SKM-1 treated with dmso at 0.1 percent for 144 hours (cell line): ENCODE results near the gene TEX36.
"Not testable (repeated sequence)": the region's sequence is repeated elsewhere in the genome, so short reads cannot be mapped to it uniquely, and the experiment has no call there.

Source experiments
- DNase-seq: peaks from one replicate; lab custom pipeline; 2025; ENCODE audit not compliant: unreplicated experiment; lab: John Stamatoyannopoulos, UW

The TEX36 gene

GRCh38 chr10:125634606-125635005, 48.4 kb downstream of the TEX36 start:
- no peak for DNase-seq

- DNase-seq: no peak
Observed at GRCh38 chr10:125633517-125633999, 49.4 kb downstream of the TEX36 start.

- no peak for DNase-seq
Observed at GRCh38 chr10:125631806-125632205, 51.2 kb downstream of the TEX36 start.

- DNase-seq: no peak
Observed at GRCh38 chr10:125629758-125630376, 53.1 kb downstream of the TEX36 start.

DNA sequence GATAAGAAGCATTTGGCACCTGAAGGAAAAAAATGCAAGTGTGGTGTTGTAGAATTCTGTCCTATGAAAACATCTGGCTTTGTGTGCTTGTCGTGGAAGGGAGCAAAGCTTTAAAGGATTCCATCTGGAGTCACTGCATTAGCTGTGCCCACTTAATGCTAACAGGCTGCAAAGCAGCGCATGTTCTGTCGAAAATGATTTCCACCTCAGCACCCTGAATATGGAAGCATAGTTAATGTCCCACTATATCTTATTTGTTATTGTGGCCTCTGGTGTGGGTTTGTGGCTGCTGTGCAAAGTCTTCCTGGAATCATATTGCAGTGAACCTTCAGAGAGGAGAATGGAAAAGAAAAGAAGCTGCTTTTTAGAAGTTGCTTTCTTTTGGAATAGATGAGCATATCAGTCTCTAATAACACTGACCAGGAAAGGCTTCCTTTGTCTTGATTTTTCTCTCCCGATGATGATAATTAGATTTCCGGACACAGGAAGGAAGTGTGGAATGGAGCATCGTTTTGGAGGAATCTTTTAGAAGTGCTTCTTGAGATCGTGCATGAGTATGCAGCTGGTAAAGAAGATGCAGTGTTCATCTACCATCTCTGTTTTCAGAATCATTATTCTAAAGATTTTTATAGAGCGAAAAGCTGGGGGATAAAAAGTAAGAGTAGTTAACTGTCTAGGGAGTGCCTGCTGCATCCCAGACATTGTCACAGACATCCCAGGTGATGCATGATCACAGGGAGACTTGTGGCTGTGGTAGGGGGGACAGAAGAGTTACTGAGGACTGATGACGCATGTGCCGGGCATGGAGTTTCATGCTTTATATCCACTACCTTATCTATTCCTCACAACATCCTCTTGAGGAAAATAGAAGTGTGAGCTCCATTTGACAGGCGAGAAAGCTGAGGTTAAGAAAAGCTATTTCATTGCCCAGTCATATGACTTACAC, 54.6 kb downstream of the TEX36 start:
- DNase-seq: no peak

- no peak for DNase-seq
Observed at GRCh38 chr10:125627646-125628045, 55.3 kb downstream of the TEX36 start.

GRCh38 chr10:125626671-125627070, 56.3 kb downstream of the TEX36 start:
- DNase-seq: no peak

DNA sequence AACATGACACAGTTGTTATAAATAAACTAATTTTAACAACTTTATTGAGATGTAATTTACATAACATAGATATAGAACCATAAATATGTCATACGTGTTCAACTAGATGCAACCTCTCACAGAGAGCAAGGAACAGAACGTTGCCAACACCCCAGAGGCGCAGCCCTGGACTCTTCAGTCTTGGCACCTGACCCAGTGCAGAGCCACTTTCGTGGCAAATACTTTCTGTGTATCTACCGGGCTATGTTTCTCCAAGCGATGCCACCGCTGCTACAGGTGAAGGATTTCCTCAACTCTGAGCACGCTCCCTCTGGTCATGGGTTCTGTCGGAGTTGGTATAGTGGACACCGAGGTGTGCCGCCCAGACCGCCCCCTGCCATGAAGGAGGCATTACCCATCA, 57.4 kb downstream of the TEX36 start:
- DNase-seq: no peak

DNA sequence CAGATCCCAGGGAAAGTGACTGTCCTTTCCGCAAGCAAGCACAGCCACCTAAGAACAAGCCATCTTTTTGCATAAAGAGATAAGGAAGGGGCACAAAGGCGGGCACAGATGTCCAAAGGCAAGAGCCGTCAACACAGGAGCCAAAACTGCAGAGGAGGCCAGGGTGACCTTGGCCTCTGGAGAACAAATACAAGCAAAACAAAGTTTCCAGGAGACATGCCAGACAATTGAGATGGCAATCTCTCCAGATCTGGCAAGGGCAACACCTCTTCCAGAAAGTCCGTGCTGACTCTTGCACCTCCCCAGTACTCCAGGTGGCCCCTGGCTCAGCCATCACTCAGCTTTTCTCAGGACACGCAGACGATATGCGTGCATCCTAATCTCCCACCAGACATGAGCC, 58.2 kb downstream of the TEX36 start:
- no peak for DNase-seq

- no peak for DNase-seq
Observed at GRCh38 chr10:125621052-125621451, 61.9 kb downstream of the TEX36 start.

- no peak for DNase-seq
Observed at GRCh38 chr10:125620401-125620800, 62.6 kb downstream of the TEX36 start.

DNA sequence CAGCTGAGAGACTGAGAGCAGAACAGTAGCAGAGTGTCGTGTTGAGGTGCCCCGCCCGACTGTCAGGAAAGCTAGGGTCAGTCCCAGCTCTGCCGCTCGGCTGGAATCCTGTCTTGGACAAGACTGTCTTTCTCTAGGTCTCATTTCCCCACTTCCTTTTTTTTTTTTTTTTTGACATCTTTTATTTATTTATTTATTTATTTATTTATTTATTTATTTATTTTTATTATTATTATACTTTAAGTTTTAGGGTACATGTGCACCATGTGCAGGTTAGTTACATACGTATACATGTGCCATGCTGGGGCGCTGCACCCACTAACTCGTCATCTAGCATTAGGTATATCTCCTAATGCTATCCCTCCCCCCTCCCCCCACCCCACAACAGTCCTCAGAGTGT, 69.9 kb downstream of the TEX36 start:
- not testable (repeated sequence) for DNase-seq

DNA sequence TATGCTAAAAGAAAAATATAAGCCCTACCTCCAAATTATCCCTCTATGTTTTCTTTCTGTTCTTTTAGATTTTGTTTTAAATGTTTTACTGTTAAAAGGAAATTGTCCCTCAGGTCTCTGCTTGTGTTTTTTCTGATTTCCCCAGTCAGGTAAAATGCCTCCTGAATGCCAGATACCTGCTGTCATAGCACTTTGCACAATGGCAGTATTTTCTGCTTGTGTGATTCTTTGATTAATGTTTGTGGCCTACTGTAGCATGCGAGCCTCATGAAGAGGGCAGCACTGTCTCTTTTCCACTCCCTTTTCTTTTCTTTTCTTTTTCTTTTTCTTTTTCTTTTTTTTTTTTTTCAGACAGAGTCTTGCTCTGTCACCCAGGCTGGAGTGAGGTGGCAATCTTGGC, 71.2 kb downstream of the TEX36 start:
- no peak for DNase-seq

GRCh38 chr10:125611216-125611615, 71.7 kb downstream of the TEX36 start:
- no peak for DNase-seq

GRCh38 chr10:125609859-125610258, 73.1 kb downstream of the TEX36 start:
- no peak for DNase-seq

DNA sequence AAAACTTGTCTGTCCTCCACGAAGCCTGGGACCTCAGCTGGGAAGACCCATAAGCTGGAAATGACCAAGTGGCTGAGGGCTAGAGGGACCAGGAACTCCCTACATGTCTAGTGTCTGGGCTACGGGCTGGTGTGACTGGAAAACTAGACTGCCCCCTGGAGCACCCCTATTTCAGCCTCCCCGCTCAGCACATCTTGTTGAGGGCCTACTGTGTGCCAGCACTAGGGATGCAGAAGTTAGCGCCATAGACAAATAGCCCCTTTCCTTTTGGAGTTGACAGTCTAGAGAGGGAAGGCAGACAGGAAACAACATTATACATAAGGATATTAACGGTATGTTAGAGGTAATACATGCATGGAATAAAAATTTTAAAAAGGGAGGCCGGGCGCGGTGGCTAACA, 74.5 kb downstream of the TEX36 start:
- no peak for DNase-seq

- no peak for DNase-seq
Observed at GRCh38 chr10:125607689-125608290, 75.2 kb downstream of the TEX36 start.

DNA sequence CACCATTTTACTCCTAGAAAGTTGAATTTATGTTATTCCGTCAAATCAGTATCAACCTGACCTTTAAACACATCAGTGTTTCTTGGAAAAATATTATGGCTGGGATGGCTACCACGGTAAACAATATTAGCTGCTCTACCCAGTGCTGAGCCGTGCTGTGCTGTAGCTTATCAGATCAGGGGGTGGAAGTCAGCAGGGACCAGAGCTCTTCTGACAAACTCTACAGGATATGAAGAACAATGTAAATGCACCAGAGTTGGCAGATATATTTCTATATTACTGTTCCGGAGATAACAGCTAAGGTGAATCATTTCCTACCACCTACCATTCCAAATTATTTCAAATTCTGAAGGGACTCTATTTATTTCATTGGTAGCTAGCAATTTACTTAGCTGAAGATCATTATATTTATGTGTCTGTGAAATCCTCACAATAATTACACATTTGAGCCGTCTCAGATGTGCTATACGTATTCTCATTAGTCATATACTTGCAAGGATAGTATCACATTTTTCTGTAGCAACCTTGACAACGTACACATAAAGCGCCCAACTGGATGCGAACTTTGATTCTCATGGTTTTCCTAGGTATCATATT, 76.5 kb downstream of the TEX36 start:
- no peak for DNase-seq
